ENCODE data around the gene VTN.

DNA sequence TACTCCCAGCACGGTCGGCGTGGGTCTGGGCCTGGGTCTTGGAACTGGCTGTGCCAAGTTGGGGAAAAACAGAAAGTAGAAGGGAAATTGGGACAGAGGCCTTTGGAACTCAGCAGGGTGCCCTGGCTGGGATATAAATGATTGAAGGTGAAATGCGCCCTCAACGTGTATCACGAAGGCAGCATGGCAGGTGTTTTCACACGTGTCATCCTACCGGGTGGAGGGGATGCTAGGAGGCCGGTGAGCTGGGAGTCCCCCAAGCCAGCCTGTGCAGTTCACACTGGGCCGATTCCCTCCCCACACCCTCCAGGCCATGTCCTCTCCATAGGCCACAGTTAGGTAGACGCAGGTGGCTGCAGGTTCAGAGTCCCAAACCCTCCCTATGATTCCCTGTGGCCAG, 28.6 kb downstream of the VTN start:
- TF ChIP-seq, protein P1, sequence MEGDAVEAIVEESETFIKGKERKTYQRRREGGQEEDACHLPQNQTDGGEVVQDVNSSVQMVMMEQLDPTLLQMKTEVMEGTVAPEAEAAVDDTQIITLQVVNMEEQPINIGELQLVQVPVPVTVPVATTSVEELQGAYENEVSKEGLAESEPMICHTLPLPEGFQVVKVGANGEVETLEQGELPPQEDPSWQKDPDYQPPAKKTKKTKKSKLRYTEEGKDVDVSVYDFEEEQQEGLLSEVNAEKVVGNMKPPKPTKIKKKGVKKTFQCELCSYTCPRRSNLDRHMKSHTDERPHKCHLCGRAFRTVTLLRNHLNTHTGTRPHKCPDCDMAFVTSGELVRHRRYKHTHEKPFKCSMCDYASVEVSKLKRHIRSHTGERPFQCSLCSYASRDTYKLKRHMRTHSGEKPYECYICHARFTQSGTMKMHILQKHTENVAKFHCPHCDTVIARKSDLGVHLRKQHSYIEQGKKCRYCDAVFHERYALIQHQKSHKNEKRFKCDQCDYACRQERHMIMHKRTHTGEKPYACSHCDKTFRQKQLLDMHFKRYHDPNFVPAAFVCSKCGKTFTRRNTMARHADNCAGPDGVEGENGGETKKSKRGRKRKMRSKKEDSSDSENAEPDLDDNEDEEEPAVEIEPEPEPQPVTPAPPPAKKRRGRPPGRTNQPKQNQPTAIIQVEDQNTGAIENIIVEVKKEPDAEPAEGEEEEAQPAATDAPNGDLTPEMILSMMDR (IDR thresholded peaks at IDR 0.05): no peak
- no peak for TF ChIP-seq POLR2A (IDR thresholded peaks at IDR 0.05)

Measured in thyroid gland (tissue), 4 donors.